HT1080 (cell line): ENCODE measurements around the gene HOGA1. TPM values are rescaled to one million over a fixed set of nuclear protein-coding genes. Genes with fewer than 3 reads are reported as not detected.
A peak's percentile ranks its signal among the peaks of the same experiment; 100 is the strongest.

Experiments
- DNase-seq: peaks from one replicate; pipeline ENCODE4 v3.0.0-alpha.2; 2015; ENCODE audit warnings: low read depth
- total RNA-seq: library from RNA; depleted of rRNA; stranded (reverse); fragments of >200 nt; shearing (Covaris generic); gene quantifications from 2 replicates; pipeline ENCODE4 v1.2.3, GENCODE V29; 2014

The HOGA1 gene
- total RNA-seq, 1 experiment from 2014 or later = 0.53 TPM

GRCh38 chr10:97578171-97578844 lies 5.9 kb upstream of the HOGA1 start:
- DNase-seq = no peak

GRCh38 chr10:97580421-97581367 lies 3.5 kb upstream of the HOGA1 start:
- DNase-seq = no peak

GRCh38 chr10:97582169-97582568 lies 2.0 kb upstream of the HOGA1 start:
- DNase-seq = no peak

GRCh38 chr10:97583476-97583875 lies 713 bp upstream of the HOGA1 start:
- DNase-seq = no peak

- no peak for DNase-seq
Measured at GRCh38 chr10:97584798-97585438, 729 bp downstream of the HOGA1 start.

- no peak for DNase-seq
Measured at GRCh38 chr10:97585439-97585811, 1.2 kb downstream of the HOGA1 start.

GRCh38 chr10:97587183-97587582 lies 3.0 kb downstream of the HOGA1 start:
- DNase-seq = no peak

- DNase-seq = peak; percentile 15
Measured at GRCh38 chr10:97589479-97589878, 5.3 kb downstream of the HOGA1 start, which contains the start of gene C10orf62. Gene C10orf62 (plus strand): TSS chr10:97589721. CDS start chr10:97589898, 177 bp downstream.

- DNase-seq = no peak
Measured at GRCh38 chr10:97590082-97590747, 6.0 kb downstream of the HOGA1 start.

GRCh38 chr10:97590748-97591495 lies 6.7 kb downstream of the HOGA1 start:
- no peak for DNase-seq

- DNase-seq = no peak
Measured at GRCh38 chr10:97593421-97593820, 9.2 kb downstream of the HOGA1 start.

- DNase-seq = peak; percentile 91
Measured at GRCh38 chr10:97596101-97597082, 12.2 kb downstream of the HOGA1 start.

- DNase-seq = no peak
Measured at GRCh38 chr10:97597778-97598177, 13.6 kb downstream of the HOGA1 start.

- DNase-seq = no peak
Measured at GRCh38 chr10:97598407-97599271, 14.4 kb downstream of the HOGA1 start.

GRCh38 chr10:97599272-97599619 lies 15.1 kb downstream of the HOGA1 start:
- no peak for DNase-seq

- no peak for DNase-seq
Measured at GRCh38 chr10:97600616-97601015, 16.4 kb downstream of the HOGA1 start.

- no peak for DNase-seq
Measured at GRCh38 chr10:97601268-97602215, 17.4 kb downstream of the HOGA1 start.
